Measurements from ENCODE around the gene ZNF219.

ZNF219 gene

GRCh38 chr14:21101802-21102413 is 3.5 kb upstream of the ZNF219 start:
- no peak for DNase-seq

- no peak for DNase-seq
These were observed 2.5 kb upstream of the ZNF219 start, which contains the start of gene TMEM253 for GRCh38 chr14:21100931-21101330. TSS of gene TMEM253 (plus strand) at chr14:21101066. CDS start at chr14:21101344, 278 bp downstream.

- DNase-seq = no peak
These were observed 1.1 kb upstream of the ZNF219 start for GRCh38 chr14:21099596-21099985.

GRCh38 chr14:21098892-21099595 is 589 bp upstream of the ZNF219 start:
- DNase-seq = no peak

- DNase-seq = no peak
These were observed 799 bp downstream of the ZNF219 start for GRCh38 chr14:21097636-21098075.

- DNase-seq = no peak
These were observed 1.3 kb downstream of the ZNF219 start for GRCh38 chr14:21096978-21097635.

GRCh38 chr14:21096438-21096837 is 2.0 kb downstream of the ZNF219 start:
- DNase-seq = no peak

GRCh38 chr14:21095430-21096205 is 2.8 kb downstream of the ZNF219 start:
- no peak for DNase-seq

- DNase-seq = no peak
These were observed 4.4 kb downstream of the ZNF219 start for GRCh38 chr14:21093769-21094681.

GRCh38 chr14:21093018-21093417 is 5.4 kb downstream of the ZNF219 start:
- DNase-seq = no peak

GRCh38 chr14:21092273-21093011 is 6.0 kb downstream of the ZNF219 start:
- peak; percentile 63 for DNase-seq

GRCh38 chr14:21091821-21092272 is 6.6 kb downstream of the ZNF219 start:
- no peak for DNase-seq

- DNase-seq = no peak
These were observed 7.4 kb downstream of the ZNF219 start for GRCh38 chr14:21090940-21091663.

- DNase-seq = no peak
These were observed 8.1 kb downstream of the ZNF219 start for GRCh38 chr14:21090194-21090939.

- DNase-seq = no peak
These were observed 8.6 kb downstream of the ZNF219 start for GRCh38 chr14:21089877-21090193.

- no peak for DNase-seq
These were observed 9.2 kb downstream of the ZNF219 start for GRCh38 chr14:21089271-21089670.

GRCh38 chr14:21088687-21089086 is 9.8 kb downstream of the ZNF219 start:
- no peak for DNase-seq

GRCh38 chr14:21087294-21088091 is 11.0 kb downstream of the ZNF219 start:
- peak; percentile 47 for DNase-seq

GRCh38 chr14:21086908-21087293 is 11.6 kb downstream of the ZNF219 start:
- no peak for DNase-seq
